Measurements from ENCODE around the gene SS18L1.

SS18L1 gene

DNA sequence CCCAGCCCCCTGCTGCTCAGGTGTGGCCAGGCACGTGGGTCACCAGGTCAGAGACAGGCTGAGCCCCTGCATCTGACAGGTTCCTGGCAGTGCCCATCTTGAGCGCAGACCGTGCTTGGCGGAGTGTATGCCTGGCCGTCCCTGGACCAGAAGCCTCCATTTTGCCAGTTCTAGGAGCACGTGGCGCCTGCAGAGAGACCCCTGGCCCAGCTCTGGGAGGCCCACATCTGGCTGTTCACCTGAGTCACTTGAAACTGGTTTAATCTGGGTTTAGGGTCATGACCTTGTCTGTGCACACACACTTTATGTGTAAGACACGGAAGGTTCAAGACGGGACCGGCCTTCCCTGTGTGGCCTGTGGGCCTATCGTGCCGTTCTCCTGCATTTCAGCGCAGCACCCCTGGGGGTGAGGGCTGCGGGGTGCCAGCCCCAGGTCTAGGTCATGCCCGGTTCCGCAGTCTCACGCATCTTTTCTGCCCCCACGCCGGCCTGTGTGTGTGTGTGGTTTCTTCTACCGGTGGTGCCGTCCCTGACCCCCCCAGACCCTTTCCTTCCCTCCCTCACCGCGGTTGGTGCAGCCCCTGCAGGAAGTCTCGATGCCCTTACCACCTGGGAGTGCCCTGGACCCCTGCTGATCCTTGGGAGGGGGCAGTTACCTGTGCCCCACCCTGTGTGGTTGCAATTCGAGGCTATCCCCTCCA, 14.0 kb downstream of the SS18L1 start:
- no peak for FAIRE-seq

DNA sequence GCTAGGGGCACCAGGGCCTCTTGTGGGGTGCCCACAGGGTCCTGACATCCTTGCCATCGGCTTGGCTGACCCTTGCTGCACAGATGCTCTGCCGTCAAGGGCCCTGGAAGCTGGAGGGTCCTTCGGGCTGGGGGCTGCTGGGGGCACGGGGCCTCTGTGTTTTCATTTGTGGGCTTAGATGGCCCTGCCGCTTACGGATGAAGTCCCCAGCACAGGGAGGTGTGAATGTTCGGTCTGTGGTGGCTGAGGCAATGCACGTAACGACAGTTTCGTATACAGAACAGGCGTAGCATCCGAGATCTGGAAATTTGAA, 14.5 kb downstream of the SS18L1 start:
- FAIRE-seq: no peak

DNA sequence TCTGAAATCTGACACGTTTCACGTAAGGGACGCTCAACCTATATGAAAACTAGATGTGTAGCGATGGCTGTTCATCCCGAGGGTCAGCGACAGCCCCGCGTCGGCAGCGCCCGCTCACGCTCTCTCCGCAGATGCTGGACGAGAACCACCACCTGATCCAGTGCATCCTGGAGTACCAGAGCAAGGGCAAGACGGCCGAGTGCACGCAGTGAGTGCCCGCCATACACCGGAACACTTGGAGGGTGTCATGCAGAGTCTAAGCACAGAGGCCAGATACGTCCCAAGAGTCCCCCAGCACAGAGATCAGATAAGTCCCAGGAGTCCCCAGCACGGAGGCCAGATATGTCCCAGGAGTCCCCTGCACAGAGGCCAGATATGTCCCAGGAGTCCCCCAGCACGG, 15.0 kb downstream of the SS18L1 start:
- no peak for FAIRE-seq

DNA sequence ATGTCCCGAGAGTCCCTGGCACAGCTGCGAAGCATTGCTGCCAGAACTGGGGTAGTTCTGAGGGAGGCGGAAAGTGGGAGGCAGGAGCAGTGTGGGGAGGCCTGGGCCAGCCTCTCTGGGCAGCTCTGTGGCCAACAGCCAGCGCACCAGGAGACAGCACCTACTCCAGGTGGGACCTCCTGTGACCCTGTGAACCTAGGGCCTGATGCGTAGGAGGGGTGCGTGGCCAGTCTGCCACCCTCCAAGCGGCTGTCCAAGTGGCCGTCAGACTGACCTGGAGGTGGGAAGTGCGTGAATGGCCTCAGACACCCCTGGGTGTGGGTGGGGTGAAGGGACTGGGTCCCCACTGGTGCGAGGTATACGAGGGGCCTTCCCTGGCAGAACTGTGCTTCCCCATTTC, 15.5 kb downstream of the SS18L1 start:
- FAIRE-seq: no peak

DNA sequence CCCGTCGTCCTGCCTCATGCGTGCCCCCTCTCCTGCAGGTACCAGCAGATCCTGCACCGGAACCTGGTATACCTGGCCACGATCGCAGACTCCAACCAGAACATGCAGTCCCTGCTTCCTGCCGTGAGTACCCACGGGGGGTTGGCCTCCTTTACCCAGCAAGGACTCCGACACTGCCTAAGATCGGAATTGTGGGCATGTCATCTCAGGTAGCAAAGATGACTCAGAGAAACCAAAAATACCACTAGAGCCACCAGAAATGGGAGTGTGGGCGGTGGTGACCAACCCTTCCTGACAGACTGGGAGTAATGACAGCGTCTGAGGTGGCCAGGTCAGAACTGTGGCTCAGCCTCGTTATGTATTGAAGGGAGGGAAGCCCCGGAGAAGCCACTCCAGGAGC, 16.3 kb downstream of the SS18L1 start:
- no peak for FAIRE-seq

DNA sequence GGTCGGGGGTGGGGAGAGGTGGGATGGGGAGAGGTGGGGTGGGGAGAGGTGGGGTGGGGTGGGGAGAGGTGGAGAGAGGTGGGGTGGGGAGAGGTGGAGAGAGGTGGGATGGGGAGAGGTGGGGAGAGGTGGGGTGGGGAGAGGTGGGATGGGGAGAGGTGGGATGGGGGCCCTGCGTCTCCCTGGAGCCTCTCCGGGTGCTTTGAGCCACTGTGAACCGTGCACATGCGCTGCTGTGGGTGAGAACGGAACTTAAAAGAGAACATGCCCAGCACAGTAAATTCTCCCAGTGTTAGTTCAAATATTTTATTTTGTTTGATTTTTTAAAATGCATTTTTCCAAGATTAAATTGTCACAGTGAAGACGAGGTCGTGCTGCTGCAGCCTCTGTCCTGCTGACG, 16.7 kb downstream of the SS18L1 start:
- no peak for FAIRE-seq

DNA sequence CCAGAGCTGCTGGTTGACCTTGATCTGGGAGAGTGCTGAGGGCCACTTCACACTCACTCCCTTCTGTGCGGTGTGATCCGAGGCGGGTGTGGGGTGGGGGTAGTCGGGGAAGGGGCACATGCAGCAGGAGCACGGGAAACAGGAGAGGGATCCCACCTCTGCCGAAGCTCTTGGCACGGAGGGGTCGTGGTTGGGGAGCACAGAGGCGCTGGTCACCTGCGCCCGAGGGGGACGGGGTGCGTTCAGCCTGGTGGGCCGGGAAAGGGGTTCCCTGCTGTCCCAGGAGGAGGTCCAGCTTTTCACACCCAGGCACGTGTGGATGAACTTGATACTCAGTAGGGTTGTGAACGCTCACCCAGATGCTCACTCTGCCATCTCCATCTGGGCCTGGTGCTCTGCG, 17.3 kb downstream of the SS18L1 start:
- FAIRE-seq: no peak

DNA sequence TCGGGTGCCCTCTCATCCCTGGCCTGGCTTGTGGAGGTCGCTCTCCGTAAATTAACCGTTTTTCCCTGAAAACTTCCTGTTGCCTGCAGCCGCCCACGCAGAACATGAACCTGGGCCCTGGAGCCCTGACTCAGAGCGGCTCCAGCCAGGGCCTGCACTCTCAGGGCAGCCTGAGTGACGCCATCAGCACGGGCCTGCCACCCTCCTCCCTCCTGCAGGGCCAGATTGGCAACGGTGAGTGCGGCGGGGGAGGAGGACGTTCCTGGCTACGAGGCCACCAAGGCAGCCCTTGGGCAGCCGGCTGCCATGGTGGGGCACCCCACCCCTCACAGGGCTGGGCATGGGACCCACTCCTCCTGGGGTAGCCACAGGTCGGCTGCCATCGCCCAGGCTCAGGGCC, 17.8 kb downstream of the SS18L1 start:
- no peak for FAIRE-seq

DNA sequence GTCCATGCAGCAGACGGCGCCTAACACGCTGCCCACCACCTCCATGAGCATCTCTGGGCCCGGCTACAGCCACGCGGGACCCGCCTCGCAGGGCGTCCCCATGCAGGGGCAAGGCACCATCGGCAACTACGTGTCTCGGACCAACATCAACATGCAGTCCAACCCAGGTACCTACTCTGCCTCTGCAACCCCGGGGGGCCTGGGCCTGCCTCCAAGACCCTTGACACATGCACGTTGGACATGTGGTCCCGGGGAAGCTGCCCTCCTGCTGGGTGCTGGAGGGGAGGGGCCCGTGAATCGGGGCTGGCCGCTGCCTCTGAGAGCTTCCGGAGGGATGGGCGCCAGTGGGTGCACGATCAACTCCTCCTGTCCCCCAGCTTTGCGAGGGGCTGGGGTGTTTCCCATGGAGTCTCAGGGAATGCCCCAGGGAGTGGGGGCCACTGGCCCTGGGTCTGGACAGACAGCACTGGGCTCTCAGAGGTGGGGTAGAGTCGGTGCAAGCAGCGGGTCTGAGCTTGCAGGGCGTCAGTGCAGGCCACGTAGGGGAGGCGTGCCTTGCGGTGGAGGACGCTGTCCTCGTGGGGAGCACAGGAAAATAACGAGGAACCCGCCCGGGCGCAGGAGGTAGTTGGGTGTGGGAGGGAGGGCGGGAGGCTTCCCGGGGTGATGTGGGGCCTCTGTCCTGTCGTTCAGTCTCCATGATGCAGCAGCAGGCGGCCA, 19.4 kb downstream of the SS18L1 start:
- no peak for FAIRE-seq

DNA sequence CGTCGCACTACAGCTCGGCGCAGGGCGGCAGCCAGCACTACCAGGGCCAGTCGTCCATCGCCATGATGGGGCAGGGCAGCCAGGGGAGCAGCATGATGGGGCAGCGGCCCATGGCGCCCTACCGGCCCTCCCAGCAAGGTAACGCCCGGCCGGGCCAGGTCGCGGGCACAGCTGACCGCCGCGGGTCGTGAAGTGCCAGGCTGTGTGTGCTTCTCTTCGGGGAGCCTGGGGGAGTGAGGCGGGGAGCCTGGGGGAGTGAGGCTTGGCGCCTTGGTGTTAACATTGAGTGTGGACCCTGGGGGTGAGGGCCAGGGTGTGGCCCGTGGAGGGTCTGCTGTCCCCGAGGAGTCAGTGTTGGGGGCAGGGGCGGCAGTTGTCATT, 19.9 kb downstream of the SS18L1 start:
- FAIRE-seq: no peak

DNA sequence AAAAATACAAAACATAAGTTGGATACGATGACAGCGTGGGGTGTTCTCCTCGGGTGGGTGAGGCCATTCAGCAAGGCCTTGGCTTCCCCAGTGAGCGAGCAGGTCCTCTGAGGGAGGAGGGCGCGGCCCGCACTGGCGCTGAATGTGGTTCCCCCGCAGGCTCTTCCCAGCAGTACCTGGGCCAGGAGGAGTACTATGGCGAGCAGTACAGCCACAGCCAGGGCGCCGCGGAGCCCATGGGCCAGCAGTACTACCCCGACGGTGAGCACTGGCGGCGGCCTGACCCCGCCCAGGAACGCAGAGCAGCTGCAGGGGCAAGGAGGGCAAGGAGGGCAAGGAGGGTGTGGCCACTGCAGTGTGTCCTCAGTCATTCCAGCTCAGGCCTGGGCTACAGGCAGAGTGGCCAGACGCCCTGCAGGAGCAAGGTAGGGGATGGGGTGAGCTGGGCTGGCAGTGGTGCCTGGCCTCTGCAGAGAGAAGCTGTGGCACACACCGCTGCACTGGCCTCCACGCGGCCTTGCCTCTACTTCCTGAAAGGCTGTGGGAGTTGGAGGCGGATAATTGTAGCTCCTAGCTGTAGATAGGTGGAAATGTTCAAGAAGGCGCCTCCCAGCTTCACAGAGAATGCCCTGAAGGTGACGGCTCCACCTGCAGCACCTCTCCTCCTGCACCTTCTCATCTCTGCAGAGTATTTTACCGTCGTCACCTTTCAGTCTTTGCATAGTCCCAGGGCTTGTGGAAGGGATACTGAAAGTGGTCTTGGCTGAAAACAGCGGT, 20.6 kb downstream of the SS18L1 start:
- FAIRE-seq: no peak

DNA sequence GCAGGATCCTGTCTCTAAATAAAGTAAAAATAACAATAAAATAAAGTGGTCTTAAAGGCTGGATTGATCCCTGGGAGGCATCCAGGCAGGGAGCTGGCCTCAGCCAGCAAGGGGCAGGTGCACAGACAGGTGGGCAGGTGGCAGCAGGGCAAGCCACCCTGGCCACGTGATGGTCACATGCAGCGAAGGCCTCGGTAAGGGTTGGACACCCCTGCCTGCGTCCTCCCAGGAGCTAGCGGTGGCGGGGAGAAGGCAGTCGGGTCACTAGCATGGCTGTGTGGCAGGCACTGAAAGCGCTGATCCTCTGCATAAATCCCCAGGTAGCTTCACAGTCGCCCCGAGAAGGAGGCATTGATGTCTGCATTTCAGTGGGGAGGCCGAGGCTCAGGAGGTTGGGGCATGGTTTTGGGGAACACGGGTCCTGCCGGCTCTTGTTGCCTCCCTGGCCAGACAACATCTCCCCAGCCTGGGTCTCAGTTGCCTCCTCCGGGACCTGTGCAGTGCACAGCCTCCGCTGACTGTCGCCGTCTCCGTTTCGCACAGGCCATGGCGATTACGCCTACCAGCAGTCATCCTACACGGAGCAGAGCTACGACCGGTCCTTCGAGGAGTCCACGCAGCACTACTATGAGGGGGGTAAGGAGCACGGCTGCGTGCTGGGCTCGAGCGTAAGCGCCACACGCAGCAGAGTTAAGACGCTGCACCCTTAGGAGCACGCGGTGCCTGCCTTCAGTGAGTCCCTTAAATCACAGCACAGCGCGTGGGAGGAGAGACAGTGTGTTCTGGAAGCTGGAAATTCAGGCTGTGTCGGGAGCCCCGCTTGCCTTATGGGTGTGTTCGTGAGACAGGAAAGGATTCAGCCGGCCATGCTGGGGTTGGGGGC, 21.6 kb downstream of the SS18L1 start:
- no peak for FAIRE-seq

DNA sequence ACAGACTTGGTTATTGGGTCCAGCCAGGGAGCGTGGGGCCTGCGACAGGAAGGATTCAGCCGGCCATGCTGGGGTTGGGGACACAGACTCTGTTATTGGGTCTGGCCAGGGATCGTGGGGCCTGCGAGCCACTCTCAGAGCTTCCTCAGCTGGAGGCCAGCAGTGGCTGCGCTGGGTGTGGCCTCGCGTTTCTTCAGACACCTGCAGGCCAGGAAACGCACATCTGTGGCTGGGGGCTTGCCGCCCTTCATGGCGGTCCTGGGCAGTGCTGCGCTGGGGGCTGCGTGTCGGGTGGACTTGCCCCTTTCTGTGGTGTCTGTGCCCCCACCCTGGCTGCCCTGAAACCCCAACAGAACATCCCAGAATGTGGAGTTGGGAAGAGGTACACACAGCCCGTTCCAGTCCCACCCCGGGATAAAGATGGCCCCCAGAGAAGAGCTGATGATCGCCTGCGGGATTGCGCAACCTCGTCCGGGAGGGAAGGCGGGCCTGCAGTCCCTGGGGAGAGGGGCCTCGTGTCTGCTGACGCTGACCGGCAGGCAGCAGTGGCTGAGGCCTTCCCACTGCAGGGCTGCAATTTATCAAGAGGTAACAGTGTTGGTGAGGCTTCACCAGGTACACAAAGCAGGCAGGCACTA, 22.3 kb downstream of the SS18L1 start:
- FAIRE-seq: no peak

DNA sequence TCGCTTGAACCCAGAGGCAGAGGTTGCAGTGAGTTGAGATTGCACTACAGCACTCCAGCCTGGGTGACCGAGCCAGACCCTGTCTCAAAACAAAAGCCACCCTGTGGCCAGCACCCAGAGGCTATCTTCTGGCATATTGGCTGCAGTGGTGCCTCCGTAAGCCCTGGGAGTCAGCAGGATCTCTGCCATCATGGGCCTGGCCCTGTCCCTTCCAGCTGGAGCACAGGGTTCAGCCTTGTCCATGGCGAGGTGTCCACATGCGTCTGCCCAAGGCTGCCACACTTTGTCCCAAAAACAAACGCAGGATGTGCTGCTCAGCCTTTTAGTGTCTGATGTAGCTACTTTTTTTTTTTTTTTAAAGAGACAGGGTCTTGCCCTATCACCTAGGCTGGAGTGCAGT, 23.9 kb downstream of the SS18L1 start:
- FAIRE-seq: no peak

DNA sequence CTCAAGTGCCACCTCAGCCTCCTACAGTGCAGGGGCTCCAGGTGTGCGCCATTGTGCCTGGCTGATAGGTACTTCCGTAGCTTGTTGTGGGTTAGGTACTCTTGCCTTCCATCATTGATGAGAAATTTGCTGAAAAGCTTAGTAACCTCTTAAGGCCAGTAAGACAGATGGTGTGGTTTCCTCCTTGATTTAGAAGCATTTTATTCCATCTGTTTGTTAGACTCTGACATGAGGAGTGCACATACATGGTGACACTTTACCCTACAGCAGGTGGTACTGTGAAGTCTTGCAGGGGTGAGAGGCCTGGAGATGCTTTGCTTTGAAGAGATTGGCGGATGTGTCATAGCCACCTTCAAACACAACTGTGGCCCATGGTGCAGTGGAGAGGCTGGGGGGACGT, 24.5 kb downstream of the SS18L1 start:
- no peak for FAIRE-seq

DNA sequence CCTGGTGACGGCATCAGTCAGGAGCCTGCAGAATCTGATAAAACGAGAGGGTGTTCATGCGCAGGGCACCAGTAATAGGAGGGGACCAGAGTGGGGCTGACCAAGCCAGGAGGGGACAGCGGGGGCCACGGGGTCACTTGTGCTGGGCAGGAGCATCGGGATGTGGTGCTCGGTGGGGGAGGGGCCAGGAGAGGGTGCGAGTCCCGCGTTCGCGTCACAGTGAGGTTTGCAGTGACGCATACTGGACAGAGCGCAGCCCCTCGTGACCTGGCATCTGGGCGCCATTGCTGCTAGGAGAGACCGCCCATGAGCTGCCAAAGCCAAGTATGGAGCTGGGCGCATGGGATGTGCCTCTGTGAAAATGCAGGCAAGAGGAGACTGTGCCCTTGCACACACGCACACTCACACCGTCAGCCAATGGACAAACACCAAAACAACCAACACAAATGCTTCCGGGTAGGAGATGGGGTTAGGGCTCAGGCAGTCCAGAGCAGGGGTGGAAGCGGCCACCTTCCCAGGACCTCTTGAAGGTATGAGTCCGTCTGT, 25.4 kb downstream of the SS18L1 start:
- FAIRE-seq: no peak

DNA sequence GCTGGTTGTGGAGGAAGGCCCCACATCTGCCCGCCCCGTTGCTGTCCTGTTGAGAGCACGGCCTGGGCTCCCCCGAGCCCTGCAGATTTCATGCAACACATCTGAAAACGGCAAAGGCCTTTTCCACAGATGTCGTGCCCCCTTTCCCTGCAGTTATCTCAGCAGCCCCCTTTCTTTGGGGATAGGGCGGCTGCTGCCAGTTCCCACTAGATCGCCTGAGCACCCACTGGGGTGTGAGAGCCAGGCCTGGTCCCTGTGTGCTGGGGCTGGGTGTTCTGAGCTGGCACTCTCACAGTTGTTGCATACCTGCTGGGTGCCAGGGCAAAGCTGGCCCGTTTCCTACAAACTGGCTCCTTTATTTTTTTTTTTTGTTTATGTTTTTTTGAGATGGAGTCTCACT, 27.0 kb downstream of the SS18L1 start:
- FAIRE-seq: no peak

DNA sequence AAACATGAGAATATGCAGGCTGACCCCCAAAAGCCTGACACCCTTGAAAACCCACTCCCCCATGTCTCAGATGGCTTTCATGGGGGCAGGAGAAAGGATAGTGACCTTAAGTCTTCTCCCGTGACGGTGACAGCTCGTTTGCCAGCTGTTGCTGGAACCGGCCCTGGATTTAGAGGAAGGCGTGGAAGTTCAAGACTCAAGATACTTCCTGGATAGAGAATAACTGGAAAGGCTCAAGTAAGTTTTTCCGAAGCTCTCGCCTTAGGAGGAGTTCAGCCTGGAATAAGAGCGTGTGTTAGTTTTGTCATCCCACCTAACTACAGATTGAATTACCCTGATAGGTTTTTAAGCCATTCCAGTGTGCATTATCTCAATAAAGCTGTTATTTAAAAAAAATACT, 27.7 kb downstream of the SS18L1 start:
- FAIRE-seq: no peak

DNA sequence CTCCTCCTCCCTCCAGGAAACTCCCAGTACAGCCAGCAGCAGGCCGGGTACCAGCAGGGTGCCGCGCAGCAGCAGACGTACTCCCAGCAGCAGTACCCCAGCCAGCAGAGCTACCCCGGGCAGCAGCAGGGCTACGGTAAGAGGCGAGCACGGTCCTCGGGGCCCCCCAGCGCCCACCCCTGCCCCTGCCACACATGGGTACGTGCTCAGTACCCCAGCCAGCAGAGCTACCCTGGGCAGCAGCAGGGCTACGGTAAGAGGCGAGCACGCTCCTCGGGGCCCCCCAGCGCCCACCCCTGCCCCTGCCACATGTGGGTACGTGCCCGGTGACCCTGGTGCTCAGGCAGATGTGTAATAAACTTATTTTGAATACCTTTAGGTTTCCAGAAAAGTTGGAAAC, 29.1 kb downstream of the SS18L1 start:
- no peak for FAIRE-seq

DNA sequence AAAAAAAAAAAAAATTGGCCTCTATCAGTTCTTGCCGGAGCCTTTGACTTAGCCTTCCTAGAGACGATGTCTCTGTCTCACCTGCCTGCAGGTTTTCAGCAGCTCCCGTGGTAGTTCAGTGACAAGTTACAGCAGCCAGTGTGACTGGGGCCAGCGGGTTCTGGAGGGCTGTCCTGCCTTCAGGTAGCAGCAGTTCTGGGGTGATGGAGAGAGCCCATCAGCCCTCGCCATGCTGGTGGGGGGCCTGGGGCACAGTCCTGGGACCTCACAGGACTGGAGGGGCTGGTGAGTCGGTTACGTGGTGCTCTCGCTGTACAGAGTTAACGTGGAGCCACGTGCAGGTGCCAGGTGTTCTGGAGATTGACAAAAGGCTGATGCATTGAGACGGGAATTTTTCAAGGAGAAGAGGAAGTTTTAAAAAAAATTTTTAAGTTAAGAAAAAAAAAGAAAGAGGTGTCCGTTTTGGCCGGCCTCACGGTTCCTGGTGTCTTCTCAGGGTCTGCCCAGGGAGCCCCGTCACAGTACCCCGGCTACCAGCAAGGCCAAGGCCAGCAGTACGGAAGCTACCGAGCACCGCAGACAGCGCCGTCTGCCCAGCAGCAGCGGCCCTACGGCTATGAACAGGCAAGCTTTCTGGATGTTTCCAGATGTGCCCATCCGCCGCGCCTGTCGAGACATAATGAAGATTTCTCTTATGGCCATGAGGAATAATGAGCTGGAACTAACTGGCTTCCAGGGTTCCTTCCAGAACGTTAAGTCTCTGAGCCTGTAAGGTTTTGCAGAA, 30.6 kb downstream of the SS18L1 start:
- no peak for FAIRE-seq

DNA sequence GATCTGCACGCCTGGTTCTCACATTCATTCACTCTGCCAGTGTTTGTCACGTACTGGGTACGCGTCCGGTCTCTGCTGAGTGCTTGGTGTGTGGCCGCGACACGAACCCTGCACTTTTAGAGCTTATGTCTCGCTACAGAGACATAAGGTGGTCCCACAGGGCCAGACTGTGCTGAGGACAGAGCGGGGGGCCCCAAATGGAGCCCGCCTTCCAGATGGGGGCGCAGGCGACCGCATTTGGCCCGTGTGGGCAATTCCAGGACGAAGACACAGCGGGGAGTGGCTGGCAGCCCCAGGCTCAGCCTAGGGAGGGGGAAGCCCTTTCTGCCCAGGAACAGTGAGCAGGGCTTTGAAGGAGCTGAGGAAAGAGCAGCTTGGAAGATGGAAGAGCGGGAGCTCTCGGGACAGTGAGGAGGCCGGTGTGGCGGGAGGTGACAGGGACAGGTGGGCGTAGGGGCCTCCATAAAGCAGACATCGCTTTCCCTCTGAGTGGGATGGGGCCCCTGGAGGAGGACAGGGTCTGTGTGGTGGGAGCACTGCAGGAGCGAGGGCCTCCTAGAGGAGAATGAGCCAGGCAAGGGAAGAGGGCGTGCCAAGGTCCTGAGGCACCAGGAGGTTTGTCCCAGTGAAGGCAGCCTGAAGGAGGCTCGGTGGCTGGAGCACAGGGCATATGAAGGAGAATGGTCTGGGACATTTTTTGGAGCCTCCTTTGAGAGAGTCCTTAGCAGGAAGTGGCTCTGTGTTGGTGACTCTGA, 31.5 kb downstream of the SS18L1 start:
- no peak for FAIRE-seq
